OCI-LY7 (cell line): ENCODE results near the gene CELF6. TPM values are rescaled to one million over a fixed set of nuclear protein-coding genes. Genes with fewer than 3 reads are reported as not detected.

ENCODE experiments used
- BruUV-seq: library from RNA; stranded (reverse); fragments of 400-500 nt; replicated peaks from 2 replicates; lab custom pipeline; 2021; lab: Mats Ljungman, UMichigan
- CTCF ChIA-PET: fragments of 300-600 bp; sonication (Branson Sonifier 250); formaldehyde crosslinking; loops from one replicate; lab custom pipeline; 2022; ENCODE audit warnings: antibody characterized with exemption; ENCODE audit not compliant: unreplicated experiment; lab: Charles Lee
- POLR2A ChIA-PET: fragments of 300-600 bp; sonication (Branson Sonifier 250); formaldehyde crosslinking; loops from one replicate; lab custom pipeline; 2022; ENCODE audit warnings: antibody characterized with exemption; lab: Charles Lee
- DNase-seq: peaks from one replicate; pipeline ENCODE4 v3.0.0-alpha.2; 2015; ENCODE audit warnings: low spot score
- H2AFZ ChIP-seq: fragments of 200-600 bp; sonication (generic), shearing (Covaris generic); 2 replicates; pipeline ENCODE4 v1.6.1; 2014; ENCODE audit warnings: mild to moderate bottlenecking, antibody characterized with exemption, low read length, moderate library complexity
- H3K27ac ChIP-seq: fragments of 200-600 bp; sonication (generic); 2 replicates; pipeline ENCODE4 v1.5.1; 2014; ENCODE audit warnings: mixed run types, low read depth, mild to moderate bottlenecking, moderate library complexity, low read length, inconsistent platforms; ENCODE audit not compliant: poor library complexity, severe bottlenecking
- H3K36me3 ChIP-seq: fragments of 200-600 bp; sonication (generic); 2 replicates; pipeline ENCODE4 v1.6.1; 2014; ENCODE audit warnings: mild to moderate bottlenecking, antibody characterized with exemption, low read length, moderate library complexity, mixed read lengths; ENCODE audit not compliant: insufficient read depth
- H3K4me1 ChIP-seq: fragments of 200-600 bp; sonication (generic); 2 replicates; pipeline ENCODE4 v1.5.1; 2014; ENCODE audit warnings: mild to moderate bottlenecking, low read length; ENCODE audit not compliant: insufficient read depth, poor library complexity, severe bottlenecking
- H3K4me2 ChIP-seq: fragments of 200-600 bp; sonication (generic); 2 replicates; pipeline ENCODE4 v1.6.1; 2014; ENCODE audit warnings: mild to moderate bottlenecking, low read length
- H3K4me3 ChIP-seq: fragments of 200-600 bp; sonication (generic); 2 replicates; pipeline ENCODE4 v1.5.1; 2014; ENCODE audit warnings: mild to moderate bottlenecking, low read depth, low read length; ENCODE audit not compliant: poor library complexity, severe bottlenecking
- H3K79me2 ChIP-seq: fragments of 200-600 bp; sonication (generic); 2 replicates; pipeline ENCODE4 v1.6.1; 2016; ENCODE audit warnings: low read depth, mild to moderate bottlenecking, low read length, moderate library complexity, mixed read lengths; ENCODE audit not compliant: insufficient read depth
- H3K9me2 ChIP-seq: fragments of 200-600 bp; sonication (generic); 2 replicates; pipeline ENCODE4 v1.6.1; 2016; ENCODE audit warnings: mild to moderate bottlenecking, low read length, mixed read lengths; ENCODE audit not compliant: insufficient read depth
- H3K9me3 ChIP-seq: fragments of 200-600 bp; sonication (generic); 2 replicates; pipeline ENCODE4 v1.6.1; 2014; ENCODE audit warnings: mild to moderate bottlenecking, mixed run types, low read length, mixed read lengths
- H4K20me1 ChIP-seq: fragments of 200-600 bp; sonication (generic); 2 replicates; pipeline ENCODE4 v1.6.1; 2014; ENCODE audit warnings: mild to moderate bottlenecking, antibody characterized with exemption, low read length, moderate library complexity, mixed read lengths; ENCODE audit not compliant: insufficient read depth
- EZH2phosphoT487 ChIP-seq: fragments of 200-600 bp; sonication (generic); IDR thresholded peaks from 2 replicates; pipeline ENCODE4 v1.6.1; 2018; ENCODE audit warnings: low read depth, borderline replicate concordance, mild to moderate bottlenecking, mixed run types, antibody characterized with exemption, low read length, moderate library complexity, mixed read lengths
- intact Hi-C: fragments of 100-400 bp; cut with micrococcal nuclease; formaldehyde crosslinking; loops from one replicate; pipeline ENCODE4 v1.10.0; 2022; ENCODE audit not compliant: unreplicated experiment
- total RNA-seq, 2 experiments: library from RNA; depleted of rRNA in 1 of 2; stranded (reverse); fragments of >200 nt in 1 of 2; shearing (Covaris generic) in 1 of 2; gene quantifications; 2 replicates each; pipeline ENCODE4 v1.2.3, GENCODE V29; 2014 to 2022
- TF ChIP-seq, protein P1 (sequence below): fragments of 200-600 bp; sonication (generic); conservative IDR thresholded peaks from 2 replicates; pipeline ENCODE4 v1.5.1; 2014; ENCODE audit warnings: mild to moderate bottlenecking, antibody characterized with exemption, low read length, moderate library complexity, mixed read lengths

Gene CELF6
- total RNA-seq, 2 experiments from 2014 or later: 0.78 to 0.79 TPM

DNA sequence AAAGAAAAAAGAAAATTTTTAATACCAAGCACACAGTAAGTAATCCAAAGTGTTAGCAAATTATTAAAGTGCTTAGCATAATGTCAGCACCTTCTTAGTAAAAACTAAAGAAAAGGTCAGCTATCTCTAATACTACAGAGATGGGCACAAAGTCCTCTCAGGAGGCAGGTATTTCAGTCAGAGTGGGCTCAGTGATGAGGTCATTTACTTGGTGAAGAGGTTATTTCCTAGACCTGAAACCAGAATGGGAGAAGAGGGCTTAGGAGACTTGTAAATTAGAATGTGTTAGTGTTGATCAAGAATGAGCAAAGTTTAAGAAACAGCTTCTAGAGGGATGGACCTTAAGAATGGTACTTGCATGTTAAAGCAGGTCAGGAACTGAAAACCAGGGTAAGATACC is 80.3 kb downstream of the CELF6 start:
- ChIA-PET POLR2A (interaction anchor here (0.6 to 1.1 kb wide), 7 partner anchors 8 to 260 kb away, joined by 3 to 6 read pairs (median 3); no protein-coding TSS in a partner anchor), CTCF (no interaction called here)
- no peaks in the 10 kb centered on the region for H3K9me3 ChIP-seq
- no peak for DNase-seq
- no peaks in the 10 kb centered on the region for H3K9me2 ChIP-seq
- no peak overlapping the region for H3K27ac ChIP-seq
- H3K36me3 ChIP-seq: peaks cover 51% of the 10 kb centered on the region
- no peak overlapping the region for H2AFZ ChIP-seq
- H4K20me1 ChIP-seq: no peaks in the 10 kb centered on the region
- intact Hi-C loops: no loop called here
- H3K79me2 ChIP-seq: no peaks in the 10 kb centered on the region
- BruUV-seq: no TSS peak
- no peak overlapping the region for H3K4me3 ChIP-seq
- H3K4me2 ChIP-seq: no peak overlapping the region
- TF ChIP-seq, protein P1, sequence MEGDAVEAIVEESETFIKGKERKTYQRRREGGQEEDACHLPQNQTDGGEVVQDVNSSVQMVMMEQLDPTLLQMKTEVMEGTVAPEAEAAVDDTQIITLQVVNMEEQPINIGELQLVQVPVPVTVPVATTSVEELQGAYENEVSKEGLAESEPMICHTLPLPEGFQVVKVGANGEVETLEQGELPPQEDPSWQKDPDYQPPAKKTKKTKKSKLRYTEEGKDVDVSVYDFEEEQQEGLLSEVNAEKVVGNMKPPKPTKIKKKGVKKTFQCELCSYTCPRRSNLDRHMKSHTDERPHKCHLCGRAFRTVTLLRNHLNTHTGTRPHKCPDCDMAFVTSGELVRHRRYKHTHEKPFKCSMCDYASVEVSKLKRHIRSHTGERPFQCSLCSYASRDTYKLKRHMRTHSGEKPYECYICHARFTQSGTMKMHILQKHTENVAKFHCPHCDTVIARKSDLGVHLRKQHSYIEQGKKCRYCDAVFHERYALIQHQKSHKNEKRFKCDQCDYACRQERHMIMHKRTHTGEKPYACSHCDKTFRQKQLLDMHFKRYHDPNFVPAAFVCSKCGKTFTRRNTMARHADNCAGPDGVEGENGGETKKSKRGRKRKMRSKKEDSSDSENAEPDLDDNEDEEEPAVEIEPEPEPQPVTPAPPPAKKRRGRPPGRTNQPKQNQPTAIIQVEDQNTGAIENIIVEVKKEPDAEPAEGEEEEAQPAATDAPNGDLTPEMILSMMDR: no peak
- no peak for TF ChIP-seq EZH2phosphoT487
- H3K4me1 ChIP-seq: no peaks in the 10 kb centered on the region

DNA sequence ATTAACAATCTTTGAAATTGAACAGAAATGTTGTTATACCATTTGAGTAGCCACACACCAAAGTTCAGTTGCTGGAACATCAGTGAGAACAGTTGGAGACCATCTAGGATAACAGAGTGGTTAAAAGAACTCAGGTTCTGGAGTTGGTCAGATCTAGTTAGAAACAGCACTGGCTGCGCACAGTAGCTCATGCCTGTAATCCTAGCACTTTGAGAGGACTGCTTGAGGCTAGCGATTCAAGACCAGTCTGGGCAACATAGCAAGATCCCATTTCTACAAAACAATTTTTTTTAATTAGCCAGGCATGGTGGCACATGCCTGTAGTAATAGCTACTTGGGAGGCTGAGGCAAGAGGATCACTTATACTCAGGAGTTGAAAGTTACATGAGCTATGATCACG is 81.4 kb downstream of the CELF6 start:
- H3K79me2 ChIP-seq: no peaks in the 10 kb centered on the region
- POLR2A ChIA-PET: interaction anchor here (0.6 to 1.1 kb wide), 2 partner anchors 12 to 57 kb away, joined by 3 read pairs; no protein-coding TSS in a partner anchor
- CTCF ChIA-PET: no interaction called here
- peaks cover 40% of the 10 kb centered on the region for H3K36me3 ChIP-seq
- no peak overlapping the region for H2AFZ ChIP-seq
- no TSS peak for BruUV-seq
- no peaks in the 10 kb centered on the region for H3K9me2 ChIP-seq
- H3K4me3 ChIP-seq: no peak overlapping the region
- intact Hi-C loops: no loop called here
- DNase-seq: no peak
- H3K27ac ChIP-seq: no peak overlapping the region
- no peaks in the 10 kb centered on the region for H3K9me3 ChIP-seq
- no peaks in the 10 kb centered on the region for H3K4me1 ChIP-seq
- no peak for TF ChIP-seq EZH2phosphoT487
- TF ChIP-seq, protein P1: no peak
- H4K20me1 ChIP-seq: no peaks in the 10 kb centered on the region
- no peak overlapping the region for H3K4me2 ChIP-seq

DNA sequence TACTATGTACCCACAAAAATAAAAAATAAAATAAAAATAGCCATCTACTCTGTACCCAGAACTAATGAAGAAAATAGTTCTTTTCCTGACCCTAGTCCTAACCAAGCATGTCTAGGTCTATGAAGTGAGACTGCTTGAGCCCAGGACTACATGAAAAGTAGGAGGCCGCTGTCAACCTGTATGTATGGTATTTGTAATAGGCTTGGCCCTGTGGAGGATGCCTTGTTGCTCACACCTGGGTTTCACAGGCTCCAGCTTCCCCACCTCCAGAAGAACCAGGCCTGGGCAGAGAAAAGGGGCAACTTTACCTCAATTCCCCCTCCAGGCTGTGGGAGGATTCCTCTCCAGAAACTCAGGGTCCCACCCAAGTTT is 82.1 kb downstream of the CELF6 start:
- Histone ChIP-seq H3K9me2 (no peaks in the 10 kb centered on the region), H3K79me2 (no peaks in the 10 kb centered on the region), H3K36me3 (peaks cover 33% of the 10 kb centered on the region), H3K4me1 (peaks cover under 1% of the 10 kb centered on the region), H3K4me2 (no peak overlapping the region), H4K20me1 (no peaks in the 10 kb centered on the region), H3K9me3 (no peaks in the 10 kb centered on the region), H2AFZ (no peak overlapping the region), H3K27ac (no peak overlapping the region), H3K4me3 (no peak overlapping the region)
- TF ChIP-seq EZH2phosphoT487: no peak
- TF ChIP-seq, protein P1: no peak
- ChIA-PET CTCF (no interaction called here), POLR2A (no interaction called here)
- BruUV-seq: no TSS peak
- intact Hi-C loops: no loop called here
- no peak for DNase-seq
